Activated T-cell treated with anti-CD3 and anti-CD28 coated beads, Interleukin-2, amount 50 U/mL, for 4 hours (primary cell): ENCODE data around the gene MIDN. TPM values are rescaled to one million over a fixed set of nuclear protein-coding genes. Genes with fewer than 3 reads are reported as not detected.
A peak's percentile ranks its signal among the peaks of the same experiment; 100 is the strongest.

ENCODE experiments used
- ATAC-seq, 2 donors: fragments of 200-7000 bp; cut with Tn5 transposase; one replicate each; pipeline ENCODE4 v1.10.0; 2021
- DNase-seq: peaks from one replicate; pipeline ENCODE4 v3.0.0-alpha.2; 2020
- H3K27me3 Mint-ChIP-seq: one replicate; pipeline ENCODE4 v1.8.0; 2021; ENCODE audit warnings: low read depth, mixed read lengths
- H3K36me3 Mint-ChIP-seq: one replicate; pipeline ENCODE4 v1.8.0; 2022; ENCODE audit warnings: mixed read lengths; ENCODE audit not compliant: insufficient read depth
- H3K4me1 Mint-ChIP-seq: one replicate; pipeline ENCODE4 v1.8.0; 2021; ENCODE audit warnings: low read depth, mixed read lengths
- H3K4me3 Mint-ChIP-seq: one replicate; pipeline ENCODE4 v1.8.0; 2021; ENCODE audit warnings: mild to moderate bottlenecking, moderate library complexity, mixed read lengths
- H3K9me3 Mint-ChIP-seq: one replicate; pipeline ENCODE4 v1.8.0; 2021; ENCODE audit warnings: mixed read lengths
- total RNA-seq, 3 donors: library from RNA; stranded (reverse); gene quantifications; one replicate each; pipeline ENCODE4 v1.2.1, GENCODE V29; 2021

MIDN gene
- total RNA-seq, 3 donors from 2014 or later, result 63.2 to 70.0 (median 68.7) TPM

GRCh38 chr19:1278713-1279660 is 30.6 kb downstream of the MIDN start:
- H3K36me3 Mint-ChIP-seq, result peaks cover 14% of the 10 kb centered on the region

GRCh38 chr19:1279782-1280341 is 31.5 kb downstream of the MIDN start:
- Mint-ChIP-seq H3K4me1 (peaks cover 16% of the 10 kb centered on the region), H3K36me3 (peaks cover 13% of the 10 kb centered on the region), H3K4me3 (peak overlapping the region; percentile 43), H3K9me3 (no peaks in the 10 kb centered on the region), H3K27me3 (peaks cover 9% of the 10 kb centered on the region)
- ATAC-seq (peak in 1 of 2 donors; percentile 9), DNase-seq (peak; percentile 76)

More at GRCh38 chr19:1278713-1279660, 30.6 kb downstream of the MIDN start:
- Mint-ChIP-seq H3K4me3 (no peak overlapping the region), H3K9me3 (no peaks in the 10 kb centered on the region), H3K4me1 (peaks cover 15% of the 10 kb centered on the region), H3K27me3 (peaks cover under 1% of the 10 kb centered on the region)
- DNase-seq (no peak), ATAC-seq (no peak)

- Mint-ChIP-seq H3K4me1 (peaks cover 18% of the 10 kb centered on the region), H3K4me3 (no peak overlapping the region), H3K27me3 (peaks cover 13% of the 10 kb centered on the region), H3K36me3 (peaks cover 13% of the 10 kb centered on the region), H3K9me3 (no peaks in the 10 kb centered on the region)
- DNase-seq (no peak), ATAC-seq (no peak)
Measured at GRCh38 chr19:1280636-1281568, 32.5 kb downstream of the MIDN start.

GRCh38 chr19:1281569-1282287 is 33.3 kb downstream of the MIDN start:
- Mint-ChIP-seq H3K4me1 (peaks cover 18% of the 10 kb centered on the region), H3K4me3 (no peak overlapping the region), H3K9me3 (no peaks in the 10 kb centered on the region), H3K27me3 (peaks cover 18% of the 10 kb centered on the region), H3K36me3 (peaks cover 12% of the 10 kb centered on the region)
- no peak for ATAC-seq
- no peak for DNase-seq

GRCh38 chr19:1282588-1283206 is 34.3 kb downstream of the MIDN start:
- DNase-seq (no peak), ATAC-seq (no peak)
- no peak overlapping the region for H3K4me3 Mint-ChIP-seq
- peaks cover 18% of the 10 kb centered on the region for H3K27me3 Mint-ChIP-seq
- no peaks in the 10 kb centered on the region for H3K9me3 Mint-ChIP-seq
- H3K36me3 Mint-ChIP-seq, result peaks cover 9% of the 10 kb centered on the region
- H3K4me1 Mint-ChIP-seq, result peaks cover 15% of the 10 kb centered on the region

- H3K36me3 Mint-ChIP-seq, result peaks cover 9% of the 10 kb centered on the region
- H3K27me3 Mint-ChIP-seq, result peaks cover 22% of the 10 kb centered on the region
- peaks cover 13% of the 10 kb centered on the region for H3K4me1 Mint-ChIP-seq
- H3K4me3 Mint-ChIP-seq, result no peak overlapping the region
- no peaks in the 10 kb centered on the region for H3K9me3 Mint-ChIP-seq
- DNase-seq (no peak), ATAC-seq (no peak)
Measured at GRCh38 chr19:1283207-1283916, 35.0 kb downstream of the MIDN start.

GRCh38 chr19:1283917-1284292 is 35.5 kb downstream of the MIDN start:
- ATAC-seq (no peak), DNase-seq (no peak)
- no peak overlapping the region for H3K4me3 Mint-ChIP-seq
- H3K36me3 Mint-ChIP-seq, result peaks cover 9% of the 10 kb centered on the region
- H3K27me3 Mint-ChIP-seq, result peaks cover 24% of the 10 kb centered on the region
- peaks cover 13% of the 10 kb centered on the region for H3K4me1 Mint-ChIP-seq
- H3K9me3 Mint-ChIP-seq, result no peaks in the 10 kb centered on the region

GRCh38 chr19:1284293-1284978 is 36.1 kb downstream of the MIDN start:
- H3K4me1 Mint-ChIP-seq, result peaks cover 13% of the 10 kb centered on the region
- H3K4me3 Mint-ChIP-seq, result peak overlapping the region; percentile 48
- peaks cover 28% of the 10 kb centered on the region for H3K27me3 Mint-ChIP-seq
- H3K9me3 Mint-ChIP-seq, result no peaks in the 10 kb centered on the region
- H3K36me3 Mint-ChIP-seq, result peaks cover 9% of the 10 kb centered on the region
- DNase-seq, result no peak
- ATAC-seq, result no peak

GRCh38 chr19:1284979-1285736 is 36.8 kb downstream of the MIDN start:
- Mint-ChIP-seq H3K36me3 (peaks cover 3% of the 10 kb centered on the region), H3K9me3 (no peaks in the 10 kb centered on the region), H3K4me3 (peak overlapping the region; percentile 48), H3K27me3 (peaks cover 28% of the 10 kb centered on the region), H3K4me1 (peaks cover 8% of the 10 kb centered on the region)
- DNase-seq (no peak), ATAC-seq (no peak)

GRCh38 chr19:1285737-1286360 is 37.5 kb downstream of the MIDN start, which contains the start of gene EFNA2:
EFNA2 (plus strand) TSS chr19:1285873; CDS start chr19:1286169, 296 bp downstream.
- no peaks in the 10 kb centered on the region for H3K36me3 Mint-ChIP-seq
- H3K27me3 Mint-ChIP-seq, result peaks cover 31% of the 10 kb centered on the region
- H3K4me1 Mint-ChIP-seq, result peaks cover 8% of the 10 kb centered on the region
- no peaks in the 10 kb centered on the region for H3K9me3 Mint-ChIP-seq
- H3K4me3 Mint-ChIP-seq, result peak within 1 kb of the TSS; percentile 48
- ATAC-seq, result peak in 1 of 2 donors; percentile 17
- DNase-seq, result no peak

GRCh38 chr19:1286487-1287353 is 38.3 kb downstream of the MIDN start:
- no peak for DNase-seq
- Mint-ChIP-seq H3K36me3 (no peaks in the 10 kb centered on the region), H3K27me3 (peaks cover 31% of the 10 kb centered on the region), H3K4me1 (peaks cover 8% of the 10 kb centered on the region), H3K4me3 (no peak overlapping the region), H3K9me3 (no peaks in the 10 kb centered on the region)
- ATAC-seq, result no peak
